H1 (cell line): Measurements from ENCODE around the gene LRRC15. TPM values are rescaled to one million over a fixed set of nuclear protein-coding genes. Genes with fewer than 3 reads are reported as not detected.

Source experiments
- CTCF ChIA-PET: fragments of 300-600 bp; sonication (Branson Sonifier 250); formaldehyde crosslinking; loops from one replicate; lab custom pipeline; 2021; ENCODE audit not compliant: partially characterized antibody; lab: Charles Lee
- POLR2A ChIA-PET: fragments of 300-600 bp; sonication (Branson Sonifier 250); formaldehyde crosslinking; loops from one replicate; lab custom pipeline; 2021; ENCODE audit warnings: inconsistent platforms; ENCODE audit not compliant: partially characterized antibody; lab: Charles Lee
- DNase-seq, 2 experiments: peaks; one replicate each; pipeline versions ENCODE4 v3.0.0 to v3.0.0-alpha.2; 2010 to 2022; ENCODE audit warnings: low spot score in 2 of 2, low read depth in 1 of 2, mixed read lengths in 1 of 2
- FAIRE-seq: peaks from 2 replicates; lab custom pipeline; 2011; peaks lifted over from hg19 to GRCh38; lab: Jason Lieb, UNC
- H2AFZ ChIP-seq: 2 replicates; pipeline ENCODE4 v1.8.1; 2012; ENCODE audit warnings: low read length, inconsistent platforms
- H2AK5ac ChIP-seq: 2 replicates; pipeline ENCODE4 v1.6.1; 2013; ENCODE audit warnings: low read depth, low read length
- H2BK120ac ChIP-seq: replicated peaks from 2 replicates; pipeline ENCODE3; 2013; ENCODE audit warnings: low read depth, low read length, inconsistent platforms
- H2BK12ac ChIP-seq: 2 replicates; pipeline ENCODE4 v1.6.1; 2013; ENCODE audit warnings: low read depth, low read length
- H2BK15ac ChIP-seq: 2 replicates; pipeline ENCODE4 v1.6.1; 2013; ENCODE audit warnings: low read length
- H2BK20ac ChIP-seq: 2 replicates; pipeline ENCODE4 v1.6.1; 2013; ENCODE audit warnings: low read length
- H2BK5ac ChIP-seq: 2 replicates; pipeline ENCODE4 v1.6.1; 2013; ENCODE audit warnings: low read depth, low read length
- H3K14ac ChIP-seq: 2 replicates; pipeline ENCODE4 v1.6.1; 2013; ENCODE audit warnings: inconsistent platforms; ENCODE audit not compliant: insufficient read length
- H3K18ac ChIP-seq: 2 replicates; pipeline ENCODE4 v1.6.1; 2013; ENCODE audit warnings: low read length; ENCODE audit errors: extremely low read depth
- H3K23ac ChIP-seq: 2 replicates; pipeline ENCODE4 v1.6.1; 2013; ENCODE audit warnings: inconsistent platforms; ENCODE audit not compliant: insufficient read length
- H3K23me2 ChIP-seq: 2 replicates; pipeline ENCODE4 v1.6.1; 2013; ENCODE audit warnings: low read depth, low read length
- H3K27ac ChIP-seq: 2 replicates; pipeline ENCODE4 v1.6.1; 2011; ENCODE audit warnings: low read depth, low read length, inconsistent platforms
- H3K27me3 ChIP-seq, 4 experiments: replicated peaks in 1 of 4; 1 replicate in 1 of 4; 2 replicates in 3 of 4; pipeline versions ENCODE4 v1.6.1 to v1.8.1; 2011 to 2013; ENCODE audit warnings: low read length in 3 of 4, mild to moderate bottlenecking in 3 of 4, inconsistent platforms in 2 of 4, mixed read lengths in 2 of 4, moderate library complexity in 1 of 4; ENCODE audit not compliant: control insufficient read depth in 3 of 4, insufficient read depth in 3 of 4; ENCODE audit errors: extremely low read depth in 1 of 4
- H3K36me3 ChIP-seq, 4 experiments: 2 replicates each; pipeline versions ENCODE4 v1.6.1 to v1.8.1; 2011 to 2013; ENCODE audit warnings: mild to moderate bottlenecking in 4 of 4, low read length in 3 of 4, moderate library complexity in 2 of 4, control low read depth in 1 of 4, inconsistent platforms in 1 of 4; ENCODE audit not compliant: insufficient read depth in 4 of 4, control insufficient read depth in 2 of 4
- H3K4ac ChIP-seq: replicated peaks from 2 replicates; pipeline ENCODE3; 2013; ENCODE audit warnings: low read length, low read depth, mixed read lengths, inconsistent platforms; ENCODE audit not compliant: insufficient read length
- H3K4me1 ChIP-seq, 4 experiments: replicated peaks in 1 of 4; 1 replicate in 1 of 4; 2 replicates in 3 of 4; pipeline versions ENCODE4 v1.6.1 to v1.8.1; 2011 to 2013; ENCODE audit warnings: low read length in 3 of 4, inconsistent platforms in 2 of 4, mixed read lengths in 1 of 4; ENCODE audit not compliant: insufficient read depth in 4 of 4, control insufficient read depth in 3 of 4
- H3K4me2 ChIP-seq, 2 experiments: 2 replicates each; pipeline versions ENCODE4 v1.6.1 to v1.8.1; 2011 to 2013; ENCODE audit warnings: low read depth in 2 of 2, low read length in 2 of 2, control low read depth in 1 of 2, inconsistent platforms in 1 of 2, mild to moderate bottlenecking in 1 of 2; ENCODE audit not compliant: insufficient read depth in 1 of 2
- H3K4me3 ChIP-seq, 4 experiments: fragments of 200-600, 300-600 bp in 1 of 4; sonication (generic), shearing (Covaris generic), sonication (Bioruptor Twin) in 1 of 4; 2 replicates each; pipeline versions ENCODE4 v1.5.1 to v1.8.1; 2011 to 2016; ENCODE audit warnings: low read length in 4 of 4, low read depth in 3 of 4, control low read depth in 2 of 4, inconsistent platforms in 2 of 4, mild to moderate bottlenecking in 2 of 4, mixed read lengths in 1 of 4, moderate library complexity in 1 of 4; ENCODE audit not compliant: insufficient read depth in 2 of 4; ENCODE audit errors: extremely low read depth in 1 of 4
- H3K56ac ChIP-seq: replicated peaks from 2 replicates; pipeline ENCODE3; 2013; ENCODE audit warnings: low read depth, mild to moderate bottlenecking, mixed read lengths, low read length, inconsistent platforms; ENCODE audit not compliant: insufficient read length
- H3K79me1 ChIP-seq: 2 replicates; pipeline ENCODE4 v1.6.1; 2013; ENCODE audit warnings: low read depth, low read length, control low read depth
- H3K79me2 ChIP-seq, 2 experiments: 2 replicates each; pipeline versions ENCODE4 v1.6.1 to v1.8.1; 2012 to 2013; ENCODE audit warnings: low read length in 2 of 2, mild to moderate bottlenecking in 2 of 2, inconsistent platforms in 1 of 2; ENCODE audit not compliant: insufficient read depth in 2 of 2, control insufficient read depth in 1 of 2
- H3K9ac ChIP-seq, 4 experiments: replicated peaks in 1 of 4; 1 replicate in 1 of 4; 2 replicates in 3 of 4; pipeline versions ENCODE4 v1.6.1 to v1.8.1; 2011 to 2013; ENCODE audit warnings: low read depth in 3 of 4, low read length in 3 of 4, control low read depth in 2 of 4, mild to moderate bottlenecking in 2 of 4, moderate library complexity in 2 of 4, inconsistent platforms in 1 of 4; ENCODE audit errors: extremely low read depth in 1 of 4
- H3K9me3 ChIP-seq, 2 experiments: 2 replicates each; pipeline versions ENCODE4 v1.6.1 to v1.8.1; 2012 to 2013; ENCODE audit warnings: mild to moderate bottlenecking in 2 of 2, moderate library complexity in 2 of 2, control low read depth in 1 of 2, inconsistent platforms in 1 of 2, low read depth in 1 of 2, low read length in 1 of 2, mixed read lengths in 1 of 2; ENCODE audit not compliant: insufficient read depth in 2 of 2
- H4K20me1 ChIP-seq, 2 experiments: replicated peaks in 1 of 2; 2 replicates each; pipeline versions ENCODE3 to v1.8.1; 2011 to 2013; ENCODE audit warnings: inconsistent platforms in 2 of 2, low read length in 2 of 2, mild to moderate bottlenecking in 1 of 2; ENCODE audit not compliant: insufficient read depth in 2 of 2, control insufficient read depth in 1 of 2
- H4K5ac ChIP-seq: 2 replicates; pipeline ENCODE4 v1.6.1; 2013; ENCODE audit warnings: low read length, low read depth, mixed read lengths, inconsistent platforms; ENCODE audit not compliant: insufficient read length
- H4K8ac ChIP-seq: 2 replicates; pipeline ENCODE4 v1.8.0; 2013; ENCODE audit warnings: mild to moderate bottlenecking, moderate library complexity, low read length, inconsistent platforms; ENCODE audit not compliant: insufficient read depth; ENCODE audit errors: extremely low read depth
- H4K91ac ChIP-seq: replicated peaks from 2 replicates; pipeline ENCODE3; 2013; ENCODE audit warnings: low read length, mixed read lengths, inconsistent platforms; ENCODE audit not compliant: insufficient read length
- HDAC6 ChIP-seq: IDR thresholded peaks from one replicate; pipeline ENCODE4 v1.7.1; 2012; ENCODE audit warnings: low read depth, mild to moderate bottlenecking, inconsistent platforms, low read length, moderate library complexity
- PHF8 ChIP-seq: fragments of 200-600 bp; sonication (generic); conservative IDR thresholded peaks from 2 replicates; pipeline ENCODE4 v1.7.1; 2012; ENCODE audit warnings: low read depth, mild to moderate bottlenecking, inconsistent platforms, low read length, moderate library complexity
- WGBS, 2 experiments: shearing (Covaris generic) in 1 of 2; methylation state at CpG; one replicate each; pipeline versions ENCODE4 v1.1.6 to v1.1.7; 2013 to 2015; ENCODE audit warnings: low lambda C conversion rate in 2 of 2, mixed read lengths in 2 of 2, inconsistent platforms in 1 of 2, low coverage in 1 of 2, missing lambda C conversion rate in 1 of 2; ENCODE audit not compliant: insufficient replicate concordance in 2 of 2, insufficient coverage in 1 of 2, insufficient read length in 1 of 2; ENCODE audit errors: extremely low coverage in 1 of 2, missing lambda C conversion rate in 1 of 2; 5-methylcytosine and 5-hydroxymethylcytosine counted together
- polyA plus RNA-seq, 7 experiments: library from polyadenylated mRNA; depleted of rRNA in 3 of 7; stranded (reverse) in 5 of 7; unstranded in 2 of 7; fragments of >200 nt in 5 of 7; fragments of 200-250 nt in 2 of 7; gene quantifications; 1 replicate in 5 of 7; 2 replicates in 1 of 7; 4 replicates in 1 of 7; pipeline versions ENCODE4 v1.2.1 to v1.2.3, GENCODE V29; 2011 to 2013; ENCODE audit warnings: missing spikeins in 2 of 7, mixed read lengths in 2 of 7
- total RNA-seq: library from RNA; stranded (reverse); fragmentation: NEBNext Ultra II Directional; extraction: Animal tissue kit (Norgen Biotek cat#: 25700); gene quantifications from 2 replicates; pipeline ENCODE4 v1.2.1, GENCODE V29; 2021

LRRC15 gene
- total and polyA plus RNA-seq, 2 of the 8 experiments (the other 6 are each of a cell fraction or from before 2014, with no cell fraction given), result 0.15 to 0.37 TPM

DNA sequence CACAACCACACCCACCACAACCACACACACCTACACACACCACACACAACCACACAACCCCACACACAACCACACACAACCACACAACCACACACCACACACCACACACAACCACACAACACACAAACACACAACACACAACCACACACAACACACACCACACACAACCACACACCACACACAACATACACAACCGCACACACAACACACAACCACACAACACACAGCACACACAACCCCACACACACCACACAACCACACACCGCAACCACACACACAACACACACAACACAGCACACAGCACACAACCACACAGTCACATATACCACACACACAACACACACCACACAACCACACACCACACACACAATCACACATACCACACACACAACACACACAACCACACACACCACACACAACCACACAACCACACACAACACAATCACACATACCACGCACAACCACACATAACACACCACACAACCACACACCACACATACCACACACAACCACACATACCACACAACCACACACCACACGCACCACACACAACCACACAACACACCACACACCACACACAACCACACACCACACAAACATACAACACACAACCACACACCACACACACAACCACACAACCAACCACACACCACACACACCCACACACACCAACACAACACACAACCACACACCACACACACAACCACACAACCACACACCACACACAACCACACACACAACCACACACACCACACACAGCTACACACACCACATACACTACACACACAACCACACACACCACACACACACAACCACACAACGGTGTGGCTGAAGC, 42.1 kb downstream of the LRRC15 start:
- Histone ChIP-seq H3K27me3 (peaks cover 0 to 4% (median 3%) of the 10 kb centered on the region in 4 experiments; a peak in 4 of 7 replicates), H3K4ac (peak overlapping the region; percentile 48), H4K20me1 (peaks cover 0 to 23% of the 10 kb centered on the region in 2 experiments), H2BK12ac (peak overlapping the region; percentile 46; the same call in 1 of the 2 replicates), H3K9ac (no peak overlapping the region; a peak in 1 of 7 replicates), H3K23ac (no peak overlapping the region), H2BK20ac (no peak overlapping the region), H2AK5ac (peak overlapping the region; percentile 91), H3K18ac (peak overlapping the region; percentile 25; the same call in 1 of the 2 replicates), H2BK5ac (peak overlapping the region; percentile 16; the same call in 1 of the 2 replicates), H3K4me3 (no peak overlapping the region), H3K23me2 (peaks cover 28% of the 10 kb centered on the region; the same call in 1 of the 2 replicates), H3K79me2 (no peaks in the 10 kb centered on the region), H3K14ac (no peak overlapping the region), H3K9me3 (peaks cover 6 to 16% of the 10 kb centered on the region in 2 experiments; a peak in 2 of 4 replicates), H3K56ac (peak overlapping the region; percentile 100), H3K79me1 (peaks cover 14% of the 10 kb centered on the region), H3K4me2 (no peak overlapping the region), H4K5ac (no peak overlapping the region), H4K8ac (no peak overlapping the region), H3K27ac (no peak overlapping the region), H3K36me3 (no peaks in the 10 kb centered on the region; a peak in 1 of 8 replicates), H2BK15ac (no peak overlapping the region), H2AFZ (no peak overlapping the region), H2BK120ac (no peak overlapping the region), H4K91ac (peak overlapping the region; percentile 96), H3K4me1 (peaks cover 0 to 2% (median 0%) of the 10 kb centered on the region in 4 experiments; a peak in 3 of 7 replicates)
- DNase-seq (no peak), FAIRE-seq (no peak)
- 82% methylated on average over 5 of the region's 5 CpGs; no CpG with 5 or more reads in 1 of the 2 experiments for WGBS, 2 experiments
- TF ChIP-seq PHF8 (no peak), HDAC6 (peak; percentile 9)
- CTCF ChIA-PET, result interaction anchor here (0.6 to 2.3 kb wide), 4 partner anchors 12 to 1180 kb away, joined by 3 to 29 read pairs (median 7); no protein-coding TSS in a partner anchor
- POLR2A ChIA-PET, result interaction anchor here (1.3 kb wide), 1 partner anchor 30 kb away, joined by 3 read pairs; no protein-coding TSS in a partner anchor
